KMS-11 (cell line): ENCODE results near the gene GLI3.

Experiments
- H2AFZ ChIP-seq: fragments of 200-600 bp; sonication (generic); 2 replicates; pipeline ENCODE4 v1.6.1; 2016; ENCODE audit warnings: antibody characterized with exemption, mixed run types, low read depth
- H3K27ac ChIP-seq: fragments of 200-600 bp; sonication (generic); 2 replicates; pipeline ENCODE4 v1.6.1; 2016; ENCODE audit warnings: mild to moderate bottlenecking, mixed run types
- H3K27me3 ChIP-seq: fragments of 200-600 bp; sonication (generic); 2 replicates; pipeline ENCODE4 v1.6.1; 2017; ENCODE audit warnings: mild to moderate bottlenecking, low read depth, mixed run types, moderate library complexity; ENCODE audit not compliant: insufficient read depth
- H3K36me3 ChIP-seq: fragments of 200-600 bp; sonication (generic); 2 replicates; pipeline ENCODE4 v1.6.1; 2017; ENCODE audit warnings: mild to moderate bottlenecking, mixed run types; ENCODE audit not compliant: insufficient read depth
- H3K4me1 ChIP-seq: fragments of 200-600 bp; sonication (generic); 2 replicates; pipeline ENCODE4 v1.6.1; 2016; ENCODE audit warnings: mild to moderate bottlenecking, low read depth, mixed run types; ENCODE audit not compliant: poor library complexity, severe bottlenecking
- H3K4me2 ChIP-seq: fragments of 200-600 bp; sonication (generic); 2 replicates; pipeline ENCODE4 v1.7.0; 2016; ENCODE audit warnings: mild to moderate bottlenecking, mixed run types
- H3K4me3 ChIP-seq: fragments of 200-600 bp; sonication (generic); IDR thresholded peaks from 2 replicates; pipeline ENCODE4 v1.6.1; 2017; ENCODE audit warnings: low read depth, low read length, mixed read lengths; ENCODE audit not compliant: insufficient read depth
- H3K79me2 ChIP-seq: fragments of 200-600 bp; sonication (generic); 2 replicates; pipeline ENCODE4 v1.6.1; 2016; ENCODE audit warnings: low read depth, mixed run types; ENCODE audit not compliant: insufficient read depth
- H3K9ac ChIP-seq: fragments of 200-600 bp; sonication (generic); 2 replicates; pipeline ENCODE4 v1.6.1; 2016; ENCODE audit warnings: mild to moderate bottlenecking, mixed run types
- H4K20me1 ChIP-seq: fragments of 200-600 bp; sonication (generic); 2 replicates; pipeline ENCODE4 v1.6.1; 2016; ENCODE audit warnings: mild to moderate bottlenecking, mixed run types; ENCODE audit not compliant: insufficient read depth
- CTCF ChIP-seq: fragments of 200-600 bp; sonication (generic); conservative IDR thresholded peaks from 2 replicates; pipeline ENCODE4 v1.6.1; 2017; ENCODE audit warnings: low read depth, mild to moderate bottlenecking, antibody characterized with exemption, low read length, moderate library complexity, mixed read lengths

The GLI3 gene

GRCh38 chr7:42236266-42236975, 588 bp downstream of the GLI3 start:
- Histone ChIP-seq H3K4me2 (peak overlapping the region; percentile 89), H3K9ac (peak overlapping the region; percentile 47; the same call in 1 of the 2 replicates), H3K79me2 (no peaks in the 10 kb centered on the region), H3K4me1 (peaks cover 6% of the 10 kb centered on the region), H3K27ac (no peak overlapping the region), H3K27me3 (peaks cover 5% of the 10 kb centered on the region), H2AFZ (peak overlapping the region; percentile 96), H3K4me3 (no peak overlapping the region), H4K20me1 (no peaks in the 10 kb centered on the region), H3K36me3 (no peaks in the 10 kb centered on the region)
- no peak for TF ChIP-seq CTCF

GRCh38 chr7:42235741-42236161, 1.3 kb downstream of the GLI3 start:
- no peak overlapping the region for H3K4me3 ChIP-seq
- H3K36me3 ChIP-seq: no peaks in the 10 kb centered on the region
- no peak overlapping the region for H3K9ac ChIP-seq
- H2AFZ ChIP-seq: peak overlapping the region; percentile 96; the same call in 1 of the 2 replicates
- peaks cover 5% of the 10 kb centered on the region for H3K27me3 ChIP-seq
- no peaks in the 10 kb centered on the region for H3K79me2 ChIP-seq
- no peak overlapping the region for H3K27ac ChIP-seq
- H3K4me1 ChIP-seq: peaks cover 6% of the 10 kb centered on the region
- peak overlapping the region; percentile 89; the same call in 1 of the 2 replicates for H3K4me2 ChIP-seq
- TF ChIP-seq CTCF: no peak
- no peaks in the 10 kb centered on the region for H4K20me1 ChIP-seq

GRCh38 chr7:42234736-42235135, 2.3 kb downstream of the GLI3 start:
- Histone ChIP-seq H3K9ac (no peak overlapping the region), H2AFZ (no peak overlapping the region), H3K27me3 (peaks cover 5% of the 10 kb centered on the region), H3K79me2 (no peaks in the 10 kb centered on the region), H3K27ac (no peak overlapping the region), H3K4me3 (no peak overlapping the region), H4K20me1 (no peaks in the 10 kb centered on the region), H3K4me2 (no peak overlapping the region), H3K4me1 (peaks cover 6% of the 10 kb centered on the region), H3K36me3 (no peaks in the 10 kb centered on the region)
- TF ChIP-seq CTCF: no peak

- Histone ChIP-seq H3K4me2 (no peak overlapping the region), H4K20me1 (no peaks in the 10 kb centered on the region), H2AFZ (no peak overlapping the region), H3K27ac (no peak overlapping the region), H3K79me2 (no peaks in the 10 kb centered on the region), H3K36me3 (no peaks in the 10 kb centered on the region), H3K27me3 (peaks cover 5% of the 10 kb centered on the region), H3K9ac (no peak overlapping the region), H3K4me3 (no peak overlapping the region), H3K4me1 (peaks cover 6% of the 10 kb centered on the region)
- no peak for TF ChIP-seq CTCF
Measured at GRCh38 chr7:42233695-42234331, 3.2 kb downstream of the GLI3 start.
